Neutrophil (primary cell): Measurements from ENCODE around the gene FGF6.

Experiments
- H3K27ac ChIP-seq: fragments of 200-600 bp; sonication (generic); 2 replicates; pipeline ENCODE4 v1.5.1; 2016; ENCODE audit warnings: mild to moderate bottlenecking, moderate library complexity
- H3K27me3 ChIP-seq: fragments of 200-600 bp; sonication (generic); 2 replicates; pipeline ENCODE4 v1.6.0; 2016; ENCODE audit warnings: mild to moderate bottlenecking
- H3K36me3 ChIP-seq: fragments of 200-600 bp; sonication (generic); 2 replicates; pipeline ENCODE4 v1.5.1; 2017
- H3K4me1 ChIP-seq, 2 experiments: fragments of 200-600 bp in 1 of 2; sonication (generic) in 1 of 2; 1 replicate in 1 of 2; 2 replicates in 1 of 2; pipeline versions ENCODE4 v1.5.1 to v1.6.1; 2013 to 2016; ENCODE audit warnings: low read depth in 1 of 2, low read length in 1 of 2, mild to moderate bottlenecking in 1 of 2, moderate library complexity in 1 of 2; ENCODE audit not compliant: control insufficient read depth in 1 of 2, insufficient read depth in 1 of 2
- H3K4me3 ChIP-seq, 2 experiments: fragments of 200-600 bp in 1 of 2; sonication (generic) in 1 of 2; 1 replicate in 1 of 2; 2 replicates in 1 of 2; pipeline ENCODE4 v1.5.1; 2013 to 2016; ENCODE audit warnings: low read depth in 1 of 2, low read length in 1 of 2, mild to moderate bottlenecking in 1 of 2, moderate library complexity in 1 of 2
- H3K9me3 ChIP-seq: fragments of 200-600 bp; sonication (generic); 2 replicates; pipeline ENCODE4 v1.5.1; 2016
- CTCF ChIP-seq: fragments of 200-600 bp; sonication (generic); IDR thresholded peaks from 2 replicates; pipeline ENCODE4 v1.5.1; 2016; ENCODE audit warnings: antibody characterized with exemption

Gene FGF6

GRCh38 chr12:4423528-4424195 lies 22.0 kb downstream of the FGF6 start:
- H3K4me1 ChIP-seq = no peaks in the 10 kb centered on the region
- no peak overlapping the region for H3K27ac ChIP-seq
- TF ChIP-seq CTCF = no peak
- no peaks in the 10 kb centered on the region for H3K27me3 ChIP-seq
- no peak overlapping the region for H3K4me3 ChIP-seq
- H3K9me3 ChIP-seq = no peaks in the 10 kb centered on the region
- no peaks in the 10 kb centered on the region for H3K36me3 ChIP-seq

- Histone ChIP-seq H3K36me3 (no peaks in the 10 kb centered on the region), H3K27ac (no peak overlapping the region), H3K27me3 (peaks cover 2% of the 10 kb centered on the region), H3K4me3 (no peak overlapping the region), H3K4me1 (no peaks in the 10 kb centered on the region), H3K9me3 (no peaks in the 10 kb centered on the region)
- TF ChIP-seq CTCF = no peak
Measured at GRCh38 chr12:4422985-4423384, 22.6 kb downstream of the FGF6 start.

GRCh38 chr12:4421590-4422031 lies 24.0 kb downstream of the FGF6 start:
- H3K36me3 ChIP-seq = no peaks in the 10 kb centered on the region
- H3K27me3 ChIP-seq = peaks cover 16% of the 10 kb centered on the region
- H3K4me3 ChIP-seq = no peak overlapping the region
- H3K27ac ChIP-seq = no peak overlapping the region
- no peaks in the 10 kb centered on the region for H3K9me3 ChIP-seq
- TF ChIP-seq CTCF = peak; percentile 59
- no peaks in the 10 kb centered on the region for H3K4me1 ChIP-seq

- H3K27me3 ChIP-seq = peaks cover 30% of the 10 kb centered on the region
- H3K4me1 ChIP-seq = no peaks in the 10 kb centered on the region
- H3K9me3 ChIP-seq = no peaks in the 10 kb centered on the region
- no peak overlapping the region for H3K4me3 ChIP-seq
- TF ChIP-seq CTCF = no peak
- no peaks in the 10 kb centered on the region for H3K36me3 ChIP-seq
- H3K27ac ChIP-seq = no peak overlapping the region
Measured at GRCh38 chr12:4420138-4420670, 25.4 kb downstream of the FGF6 start.

- no peaks in the 10 kb centered on the region for H3K9me3 ChIP-seq
- TF ChIP-seq CTCF = no peak
- H3K4me1 ChIP-seq = no peaks in the 10 kb centered on the region
- H3K27ac ChIP-seq = no peak overlapping the region
- no peaks in the 10 kb centered on the region for H3K36me3 ChIP-seq
- peaks cover 43% of the 10 kb centered on the region for H3K27me3 ChIP-seq
- H3K4me3 ChIP-seq = no peak overlapping the region
Measured at GRCh38 chr12:4418913-4419312, 26.7 kb downstream of the FGF6 start.
